Astrocyte (in vitro differentiated cells and primary cell): Measurements from ENCODE around the gene BCOR. TPM values are rescaled to one million over a fixed set of nuclear protein-coding genes. Genes with fewer than 3 reads are reported as not detected.

Experiments used
- DNase-seq: peaks from one replicate; pipeline ENCODE4 v3.0.0-alpha.2; 2010; ENCODE audit warnings: low read depth
- FAIRE-seq: peaks from 2 replicates; lab custom pipeline; 2011; peaks lifted over from hg19 to GRCh38; lab: Jason Lieb, UNC
- H2AFZ ChIP-seq: 2 replicates; pipeline ENCODE4 v1.6.0; 2012; ENCODE audit warnings: low read depth, low read length, inconsistent platforms
- H3K27ac ChIP-seq: 2 replicates; pipeline ENCODE4 v1.5.1; 2011; ENCODE audit warnings: low read depth, low read length, inconsistent platforms
- H3K27me3 ChIP-seq: 2 replicates; pipeline ENCODE4 v1.6.0; 2011; ENCODE audit warnings: low read length, inconsistent platforms; ENCODE audit not compliant: insufficient read depth
- H3K36me3 ChIP-seq: 2 replicates; pipeline ENCODE4 v1.5.1; 2011; ENCODE audit warnings: low read length, inconsistent platforms; ENCODE audit not compliant: insufficient read depth
- H3K4me1 ChIP-seq: 2 replicates; pipeline ENCODE4 v1.5.1; 2011; ENCODE audit warnings: low read length, inconsistent platforms; ENCODE audit not compliant: insufficient read depth
- H3K4me2 ChIP-seq: 2 replicates; pipeline ENCODE4 v1.6.0; 2012; ENCODE audit warnings: low read length, inconsistent platforms
- H3K4me3 ChIP-seq: 2 replicates; pipeline ENCODE4 v1.5.1; 2011; ENCODE audit warnings: low read depth, mild to moderate bottlenecking, low read length, inconsistent platforms; ENCODE audit not compliant: insufficient read depth
- H3K79me2 ChIP-seq: 2 replicates; pipeline ENCODE4 v1.6.0; 2012; ENCODE audit warnings: mild to moderate bottlenecking, low read length, inconsistent platforms; ENCODE audit not compliant: insufficient read depth
- H3K9ac ChIP-seq: 2 replicates; pipeline ENCODE4 v1.6.0; 2012; ENCODE audit warnings: mild to moderate bottlenecking, low read length, inconsistent platforms
- H3K9me3 ChIP-seq: 2 replicates; pipeline ENCODE4 v1.5.1; 2012; ENCODE audit warnings: low read depth, mild to moderate bottlenecking, low read length, inconsistent platforms; ENCODE audit not compliant: insufficient read depth
- H4K20me1 ChIP-seq: 2 replicates; pipeline ENCODE4 v1.6.0; 2012; ENCODE audit warnings: low read length, inconsistent platforms; ENCODE audit not compliant: insufficient read depth
- H3K27ac Mint-ChIP-seq: one replicate; pipeline ENCODE4 v1.8.0; 2021; ENCODE audit warnings: mild to moderate bottlenecking, mixed read lengths; ENCODE audit not compliant: unreplicated experiment
- H3K27me3 Mint-ChIP-seq: one replicate; pipeline ENCODE4 v1.8.0; 2021; ENCODE audit warnings: low read depth, mixed read lengths; ENCODE audit not compliant: unreplicated experiment
- H3K36me3 Mint-ChIP-seq: one replicate; pipeline ENCODE4 v1.8.0; 2021; ENCODE audit warnings: low read depth, mixed read lengths; ENCODE audit not compliant: unreplicated experiment
- H3K4me1 Mint-ChIP-seq: one replicate; pipeline ENCODE4 v1.8.0; 2021; ENCODE audit warnings: low read depth, mixed read lengths; ENCODE audit not compliant: unreplicated experiment
- H3K4me3 Mint-ChIP-seq: one replicate; pipeline ENCODE4 v1.8.0; 2021; ENCODE audit warnings: mild to moderate bottlenecking, moderate library complexity, mixed read lengths; ENCODE audit not compliant: unreplicated experiment
- H3K9me3 Mint-ChIP-seq: one replicate; pipeline ENCODE4 v1.8.0; 2021; ENCODE audit warnings: mild to moderate bottlenecking, mixed read lengths; ENCODE audit not compliant: unreplicated experiment
- CTCF ChIP-seq: IDR thresholded peaks from 2 replicates; pipeline ENCODE4 v1.5.1; 2011; ENCODE audit warnings: low read depth, mild to moderate bottlenecking, inconsistent platforms, low read length, moderate library complexity; ENCODE audit not compliant: insufficient read depth
- EZH2 ChIP-seq: IDR thresholded peaks from 2 replicates; pipeline ENCODE4 v1.6.1; 2012; ENCODE audit warnings: mild to moderate bottlenecking, low read length, inconsistent platforms; ENCODE audit not compliant: insufficient read depth
- total RNA-seq: library from RNA; stranded (reverse); gene quantifications from 2 replicates; pipeline ENCODE4 v1.2.1, GENCODE V29; 2021

Gene BCOR
- total RNA-seq, 1 donor from 2014 or later: 9.0 TPM

- peaks cover 2% of the 10 kb centered on the region for H3K9me3 Mint-ChIP-seq
- peaks cover 27% of the 10 kb centered on the region for H3K4me1 ChIP-seq
- no peaks in the 10 kb centered on the region for H4K20me1 ChIP-seq
- H3K4me2 ChIP-seq: peak overlapping the region; percentile 73
- H3K4me1 Mint-ChIP-seq: peaks cover 9% of the 10 kb centered on the region
- no peaks in the 10 kb centered on the region for H3K36me3 Mint-ChIP-seq
- no peak overlapping the region for H3K27ac Mint-ChIP-seq
- no peak overlapping the region for H2AFZ ChIP-seq
- no peak overlapping the region for H3K4me3 Mint-ChIP-seq
- H3K4me3 ChIP-seq: peak overlapping the region; percentile 39
- TF ChIP-seq CTCF (no peak), EZH2 (no peak)
- no peaks in the 10 kb centered on the region for H3K27me3 ChIP-seq
- FAIRE-seq (no peak), DNase-seq (no peak)
- peaks cover 15% of the 10 kb centered on the region for H3K27me3 Mint-ChIP-seq
- H3K36me3 ChIP-seq: no peaks in the 10 kb centered on the region
- no peaks in the 10 kb centered on the region for H3K9me3 ChIP-seq
- no peak overlapping the region for H3K9ac ChIP-seq
- H3K27ac ChIP-seq: no peak overlapping the region
- H3K79me2 ChIP-seq: no peaks in the 10 kb centered on the region
Measured at GRCh38 chrX:40008791-40009461, 88.8 kb downstream of the BCOR start.

DNA sequence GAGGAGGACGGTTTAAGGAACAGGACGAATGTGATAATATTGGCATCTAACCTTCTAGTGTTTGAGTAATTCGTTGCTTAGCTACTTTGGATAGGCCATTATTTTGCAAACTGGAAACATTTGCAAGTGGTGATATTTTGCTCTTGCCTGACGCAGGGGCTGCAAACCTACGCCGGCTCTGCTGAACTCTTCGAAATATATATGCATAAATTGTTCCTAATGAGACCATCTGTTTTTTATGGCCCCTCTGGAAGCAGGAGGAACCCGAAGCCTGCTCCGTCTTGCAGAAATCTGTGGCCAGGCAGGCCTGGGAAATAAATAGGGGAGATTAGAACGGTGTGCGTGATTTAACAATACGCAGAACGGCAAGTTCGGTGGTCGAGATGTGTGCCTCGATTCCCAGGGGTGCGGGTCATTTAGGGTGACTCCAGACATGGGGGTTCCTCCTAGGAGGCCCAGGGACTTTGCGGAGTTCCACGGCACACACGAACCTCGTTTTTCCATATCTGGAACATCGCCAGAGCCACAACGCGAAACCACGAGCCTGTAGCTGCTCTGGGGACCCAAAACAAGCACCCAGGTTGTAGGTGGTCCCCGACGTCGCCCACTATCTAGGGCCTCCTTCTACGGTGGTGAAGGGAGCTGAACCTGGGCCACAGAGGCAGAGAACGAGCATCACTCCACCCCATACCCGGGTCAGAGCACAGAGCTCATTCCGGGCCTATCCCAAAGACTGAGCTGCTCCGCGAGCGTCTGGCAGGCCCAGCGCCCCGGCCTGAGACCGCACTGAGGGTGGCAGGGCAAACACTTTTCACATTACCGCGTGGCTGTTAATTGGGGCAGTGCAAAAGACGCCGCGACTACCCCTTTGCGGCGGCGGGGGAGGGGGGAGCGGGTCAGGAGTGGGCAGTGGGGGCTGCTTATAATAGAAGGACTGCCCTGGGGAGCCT, 89.7 kb downstream of the BCOR start:
- Mint-ChIP-seq H3K27me3 (peaks cover 24% of the 10 kb centered on the region), H3K27ac (peak overlapping the region; percentile 34), H3K36me3 (no peaks in the 10 kb centered on the region), H3K4me1 (peaks cover 9% of the 10 kb centered on the region), H3K4me3 (peak overlapping the region; percentile 34), H3K9me3 (peaks cover 2% of the 10 kb centered on the region)
- no peaks in the 10 kb centered on the region for H3K36me3 ChIP-seq
- no peak overlapping the region for H2AFZ ChIP-seq
- peak; percentile 55 for FAIRE-seq
- H3K4me2 ChIP-seq: peak overlapping the region; percentile 73
- H3K9ac ChIP-seq: no peak overlapping the region
- H3K4me3 ChIP-seq: no peak overlapping the region
- TF ChIP-seq CTCF (no peak), EZH2 (no peak)
- no peak for DNase-seq
- no peaks in the 10 kb centered on the region for H3K27me3 ChIP-seq
- no peaks in the 10 kb centered on the region for H3K79me2 ChIP-seq
- peaks cover 24% of the 10 kb centered on the region for H3K4me1 ChIP-seq
- no peak overlapping the region for H3K27ac ChIP-seq
- H3K9me3 ChIP-seq: no peaks in the 10 kb centered on the region
- H4K20me1 ChIP-seq: no peaks in the 10 kb centered on the region
